IMR-90 (cell line): ENCODE data around the gene MBNL3. TPM values are rescaled to one million over a fixed set of nuclear protein-coding genes. Genes with fewer than 3 reads are reported as not detected.

Experiments
- ATAC-seq: fragments of 200-7000 bp; cut with Tn5 transposase; 2 replicates; pipeline ENCODE4 v1.9.1; 2020; ENCODE audit warnings: low read depth, mild to moderate bottlenecking, moderate library complexity
- BruUV-seq: library from RNA; stranded (reverse); fragments of 400-500 nt; replicated peaks from 2 replicates; lab custom pipeline; 2021; lab: Mats Ljungman, UMichigan
- CTCF ChIA-PET: fragments of 300-600 bp; formaldehyde crosslinking; extraction: SDS; loops from one replicate; lab custom pipeline; 2021; ENCODE audit warnings: antibody characterized with exemption; lab: Yijun Ruan, JAX
- POLR2A ChIA-PET: fragments of 300-600 bp; sonication (Branson Sonifier 250); formaldehyde crosslinking; loops from one replicate; lab custom pipeline; 2022; ENCODE audit warnings: antibody characterized with exemption; ENCODE audit not compliant: unreplicated experiment; lab: Charles Lee
- DNase-seq: peaks from one replicate; pipeline ENCODE4 v3.0.0; 2013
- H2AFZ ChIP-seq: replicated peaks from 2 replicates; pipeline ENCODE3; 2013; ENCODE audit warnings: low read length, mild to moderate bottlenecking; ENCODE audit not compliant: poor library complexity
- H2AK5ac ChIP-seq: 2 replicates; pipeline ENCODE4 v1.6.1; 2013; ENCODE audit warnings: low read depth, low read length, inconsistent platforms
- H2AK9ac ChIP-seq: replicated peaks from 2 replicates; pipeline ENCODE3; 2013; ENCODE audit warnings: mild to moderate bottlenecking, low read depth, low read length, moderate library complexity; ENCODE audit not compliant: poor library complexity
- H2BK120ac ChIP-seq: 2 replicates; pipeline ENCODE4 v1.6.1; 2013; ENCODE audit warnings: low read depth, low read length, inconsistent platforms
- H2BK15ac ChIP-seq: 3 replicates; pipeline ENCODE4 v1.6.1; 2013; ENCODE audit warnings: low read depth, low read length, inconsistent platforms
- H2BK20ac ChIP-seq: 2 replicates; pipeline ENCODE4 v1.6.1; 2013; ENCODE audit warnings: low read depth, mild to moderate bottlenecking, inconsistent platforms, low read length, moderate library complexity
- H2BK5ac ChIP-seq: 2 replicates; pipeline ENCODE4 v1.6.1; 2013; ENCODE audit warnings: mild to moderate bottlenecking, low read depth, low read length, inconsistent platforms; ENCODE audit not compliant: poor library complexity, severe bottlenecking
- H3K14ac ChIP-seq: replicated peaks from 2 replicates; pipeline ENCODE4 v1.6.1; 2013; ENCODE audit warnings: low read depth, low read length, inconsistent platforms
- H3K18ac ChIP-seq: 2 replicates; pipeline ENCODE4 v1.6.1; 2013; ENCODE audit warnings: low read depth, low read length, control low read depth
- H3K23ac ChIP-seq: 2 replicates; pipeline ENCODE4 v1.6.1; 2013; ENCODE audit warnings: low read depth, low read length, inconsistent platforms
- H3K27ac ChIP-seq: 2 replicates; pipeline ENCODE4 v1.5.1; 2013; ENCODE audit warnings: mild to moderate bottlenecking, control low read depth, low read length; ENCODE audit not compliant: insufficient read depth
- H3K27me3 ChIP-seq: 2 replicates; pipeline ENCODE4 v1.6.1; 2013; ENCODE audit warnings: low read length; ENCODE audit not compliant: control insufficient read depth, insufficient read depth
- H3K36me3 ChIP-seq: 2 replicates; pipeline ENCODE4 v1.6.1; 2013; ENCODE audit warnings: low read length, mixed read lengths; ENCODE audit not compliant: control insufficient read depth, insufficient read depth
- H3K4ac ChIP-seq: 2 replicates; pipeline ENCODE4 v1.6.1; 2013; ENCODE audit warnings: low read depth, low read length, inconsistent platforms
- H3K4me1 ChIP-seq: 2 replicates; pipeline ENCODE4 v1.6.1; 2013; ENCODE audit warnings: low read length, mixed read lengths; ENCODE audit not compliant: control insufficient read depth, insufficient read depth
- H3K4me2 ChIP-seq: 2 replicates; pipeline ENCODE4 v1.6.1; 2013; ENCODE audit warnings: low read depth, mild to moderate bottlenecking, control low read depth, low read length, moderate library complexity
- H3K4me3 ChIP-seq: 2 replicates; pipeline ENCODE4 v1.5.1; 2013; ENCODE audit warnings: low read depth, mild to moderate bottlenecking, control low read depth, low read length, moderate library complexity; ENCODE audit not compliant: insufficient read depth
- H3K56ac ChIP-seq: 2 replicates; pipeline ENCODE4 v1.6.1; 2013; ENCODE audit warnings: low read length, inconsistent platforms; ENCODE audit not compliant: insufficient read depth; ENCODE audit errors: extremely low read depth
- H3K79me1 ChIP-seq, 2 experiments: 2 replicates each; pipeline ENCODE4 v1.6.1; 2013; ENCODE audit warnings: low read length in 2 of 2, inconsistent platforms in 1 of 2, low read depth in 1 of 2
- H3K9ac ChIP-seq: 2 replicates; pipeline ENCODE4 v1.6.1; 2013; ENCODE audit warnings: low read depth, low read length, control low read depth
- H3K9me1 ChIP-seq: 2 replicates; pipeline ENCODE4 v1.6.1; 2013; ENCODE audit warnings: low read length, inconsistent platforms; ENCODE audit not compliant: insufficient read depth
- H3K9me3 ChIP-seq: 2 replicates; pipeline ENCODE4 v1.6.1; 2013; ENCODE audit warnings: low read length; ENCODE audit not compliant: control insufficient read depth, insufficient read depth
- H4K20me1 ChIP-seq: 2 replicates; pipeline ENCODE4 v1.6.1; 2013; ENCODE audit warnings: low read length, inconsistent platforms; ENCODE audit not compliant: insufficient read depth
- H4K5ac ChIP-seq: 2 replicates; pipeline ENCODE4 v1.6.1; 2013; ENCODE audit warnings: mild to moderate bottlenecking, low read depth, low read length, control low read depth
- H4K8ac ChIP-seq, 2 experiments: 2 replicates each; pipeline ENCODE4 v1.6.1; 2013; ENCODE audit warnings: low read depth in 2 of 2, low read length in 2 of 2, control low read depth in 1 of 2, inconsistent platforms in 1 of 2
- H4K91ac ChIP-seq: 2 replicates; pipeline ENCODE4 v1.6.1; 2013; ENCODE audit warnings: low read depth, low read length, inconsistent platforms; ENCODE audit not compliant: insufficient read depth
- CEBPB ChIP-seq: IDR thresholded peaks from 2 replicates; pipeline ENCODE4 v1.6.1; 2012; ENCODE audit warnings: low read depth, low read length, improper control_type of control experiment
- CTCF ChIP-seq: conservative IDR thresholded peaks from 2 replicates; pipeline ENCODE4 v1.5.1; 2012; ENCODE audit warnings: mild to moderate bottlenecking, low read depth, low read length, improper control_type of control experiment
- RAD21 ChIP-seq: IDR thresholded peaks from 2 replicates; pipeline ENCODE4 v1.6.1; 2012; ENCODE audit warnings: low read length, improper control_type of control experiment
- SMC3 ChIP-seq: fragments of 150-350 bp; IDR thresholded peaks from 2 replicates; pipeline ENCODE4 v1.6.1; 2016; ENCODE audit warnings: low read depth, mild to moderate bottlenecking, antibody characterized with exemption, low read length, moderate library complexity
- WGBS, 2 experiments: methylation state at CpG; one replicate each; pipeline versions ENCODE4 v1.1.5 to v1.1.7; 2013; ENCODE audit warnings: missing lambda C conversion rate in 2 of 2; ENCODE audit not compliant: insufficient read length in 1 of 2; ENCODE audit errors: extremely low coverage in 2 of 2; 5-methylcytosine and 5-hydroxymethylcytosine counted together
- dilution Hi-C: fragments of 300-500 bp; cut with HindIII; formaldehyde crosslinking; loops from one replicate; pipeline ENCODE4 v1.14.3; 2018; ENCODE audit warnings: low sequenced_read_pairs; ENCODE audit not compliant: unreplicated experiment
- in situ Hi-C: fragments of 300-500 bp; cut with MboI; formaldehyde crosslinking; loops from 3 replicates; pipeline ENCODE4 v1.14.3; 2019; ENCODE audit warnings: low sequenced_read_pairs, inconsistent platforms, mixed read lengths
- intact Hi-C: fragments of 100-400 bp; cut with micrococcal nuclease; formaldehyde crosslinking; loops from 2 replicates; pipeline ENCODE4 v1.10.0; 2022
- polyA plus RNA-seq, 3 experiments: library from polyadenylated mRNA; depleted of rRNA; stranded (reverse); fragments of >200 nt; gene quantifications; 2 replicates each; pipeline ENCODE4 v1.2.3, GENCODE V29; 2012; ENCODE audit warnings: low replicate concordance in 1 of 3
- total RNA-seq: library from RNA; depleted of rRNA; stranded (reverse); fragments of >200 nt; gene quantifications from 2 replicates; pipeline ENCODE4 v1.2.3, GENCODE V29; 2012

The MBNL3 gene
- total and polyA plus RNA-seq, 2 of the 4 experiments (the other 2 are of a cell fraction), result 0.32 to 1.1 TPM

- H2AK9ac ChIP-seq, result no peak overlapping the region
- POLR2A ChIA-PET, result no interaction called here
- no peaks in the 10 kb centered on the region for H3K9me3 ChIP-seq
- H3K4me1 ChIP-seq, result no peaks in the 10 kb centered on the region
- H4K20me1 ChIP-seq, result no peaks in the 10 kb centered on the region
- no peak overlapping the region for H2AK5ac ChIP-seq
- in situ Hi-C loops (no loop called here), dilution Hi-C loops (no loop called here), intact Hi-C loops (no loop called here)
- no peak overlapping the region for H2BK120ac ChIP-seq
- H4K5ac ChIP-seq, result no peak overlapping the region
- H3K4ac ChIP-seq, result no peak overlapping the region
- TF ChIP-seq RAD21 (peak; percentile 29), SMC3 (0 out of 2 replicates have a peak, but pooled peaks have one; percentile 9), CEBPB (no peak), CTCF (peak; percentile 36)
- CTCF ChIA-PET, result no interaction called here
- no peak overlapping the region for H3K14ac ChIP-seq
- no peak overlapping the region for H3K4me2 ChIP-seq
- BruUV-seq, result no TSS peak
- no peak overlapping the region for H2BK5ac ChIP-seq
- no peak overlapping the region for H4K91ac ChIP-seq
- H3K9me1 ChIP-seq, result no peaks in the 10 kb centered on the region
- H3K4me3 ChIP-seq, result no peak overlapping the region
- WGBS, 2 experiments, result no CpG with 5 or more reads among the region's 8 CpGs
- ATAC-seq (no peak), DNase-seq (peak; percentile 6)
- H3K79me1 ChIP-seq, result no peaks in the 10 kb centered on the region
- no peaks in the 10 kb centered on the region for H3K27me3 ChIP-seq
- H4K8ac ChIP-seq, result no peak overlapping the region
- H3K27ac ChIP-seq, result no peak overlapping the region
- no peak overlapping the region for H3K23ac ChIP-seq
- H2BK20ac ChIP-seq, result no peak overlapping the region
- no peak overlapping the region for H2BK15ac ChIP-seq
- no peak overlapping the region for H3K9ac ChIP-seq
- H3K36me3 ChIP-seq, result no peaks in the 10 kb centered on the region
- no peak overlapping the region for H2AFZ ChIP-seq
- H3K18ac ChIP-seq, result no peak overlapping the region
- no peak overlapping the region for H3K56ac ChIP-seq
Measured at GRCh38 chrX:132463411-132463810, 25.4 kb downstream of the MBNL3 start.
